Measurements from ENCODE around the gene ITGA11. TPM values are rescaled to one million over a fixed set of nuclear protein-coding genes. Genes with fewer than 3 reads are reported as not detected.

Gene ITGA11
- total RNA-seq, 3 donors from 2014 or later: 7.8 to 8.5 (median 7.9) TPM

DNA sequence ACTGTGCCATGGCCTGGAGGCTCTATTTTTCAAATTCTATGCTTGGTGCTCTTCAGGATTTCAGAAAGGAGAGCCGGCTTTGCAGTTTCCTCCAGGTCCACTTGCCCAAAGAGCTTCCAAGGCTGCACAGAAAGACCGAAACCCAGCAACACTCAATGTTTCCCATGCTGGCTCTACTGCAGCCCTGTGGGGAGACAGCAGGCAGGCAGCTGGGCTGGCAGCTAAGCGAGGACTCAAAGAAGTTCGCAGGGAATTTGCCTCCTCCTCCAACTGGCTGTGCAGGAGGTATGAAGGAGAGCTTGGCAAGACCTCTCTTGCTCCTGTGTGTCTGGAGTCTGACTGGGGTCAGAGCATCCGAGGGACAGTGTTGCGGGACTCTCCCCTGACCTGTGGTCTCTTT, 17.4 kb upstream of the ITGA11 start:
- TF ChIP-seq, protein P1, sequence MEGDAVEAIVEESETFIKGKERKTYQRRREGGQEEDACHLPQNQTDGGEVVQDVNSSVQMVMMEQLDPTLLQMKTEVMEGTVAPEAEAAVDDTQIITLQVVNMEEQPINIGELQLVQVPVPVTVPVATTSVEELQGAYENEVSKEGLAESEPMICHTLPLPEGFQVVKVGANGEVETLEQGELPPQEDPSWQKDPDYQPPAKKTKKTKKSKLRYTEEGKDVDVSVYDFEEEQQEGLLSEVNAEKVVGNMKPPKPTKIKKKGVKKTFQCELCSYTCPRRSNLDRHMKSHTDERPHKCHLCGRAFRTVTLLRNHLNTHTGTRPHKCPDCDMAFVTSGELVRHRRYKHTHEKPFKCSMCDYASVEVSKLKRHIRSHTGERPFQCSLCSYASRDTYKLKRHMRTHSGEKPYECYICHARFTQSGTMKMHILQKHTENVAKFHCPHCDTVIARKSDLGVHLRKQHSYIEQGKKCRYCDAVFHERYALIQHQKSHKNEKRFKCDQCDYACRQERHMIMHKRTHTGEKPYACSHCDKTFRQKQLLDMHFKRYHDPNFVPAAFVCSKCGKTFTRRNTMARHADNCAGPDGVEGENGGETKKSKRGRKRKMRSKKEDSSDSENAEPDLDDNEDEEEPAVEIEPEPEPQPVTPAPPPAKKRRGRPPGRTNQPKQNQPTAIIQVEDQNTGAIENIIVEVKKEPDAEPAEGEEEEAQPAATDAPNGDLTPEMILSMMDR (IDR thresholded peaks at IDR 0.05): no peak
- no peak for TF ChIP-seq POLR2A (IDR thresholded peaks at IDR 0.05)
- no peak for TF ChIP-seq POLR2AphosphoS5 (IDR thresholded peaks at IDR 0.05)
- Histone ChIP-seq H3K27me3 (peaks cover 0 to 5% of the 10 kb centered on the region in 2 donors), H3K9me3 (no peaks in the 10 kb centered on the region), H3K36me3 (no peaks in the 10 kb centered on the region), H3K27ac (no peak overlapping the region), H3K4me3 (no peak overlapping the region), H3K4me1 (no peaks in the 10 kb centered on the region)
- intact Hi-C loops (cut with DNase I; ENCODE audit: low total_unique reads): no loop called here
- no peak for DNase-seq (ENCODE audit: low spot score in 2 of 2)

DNA sequence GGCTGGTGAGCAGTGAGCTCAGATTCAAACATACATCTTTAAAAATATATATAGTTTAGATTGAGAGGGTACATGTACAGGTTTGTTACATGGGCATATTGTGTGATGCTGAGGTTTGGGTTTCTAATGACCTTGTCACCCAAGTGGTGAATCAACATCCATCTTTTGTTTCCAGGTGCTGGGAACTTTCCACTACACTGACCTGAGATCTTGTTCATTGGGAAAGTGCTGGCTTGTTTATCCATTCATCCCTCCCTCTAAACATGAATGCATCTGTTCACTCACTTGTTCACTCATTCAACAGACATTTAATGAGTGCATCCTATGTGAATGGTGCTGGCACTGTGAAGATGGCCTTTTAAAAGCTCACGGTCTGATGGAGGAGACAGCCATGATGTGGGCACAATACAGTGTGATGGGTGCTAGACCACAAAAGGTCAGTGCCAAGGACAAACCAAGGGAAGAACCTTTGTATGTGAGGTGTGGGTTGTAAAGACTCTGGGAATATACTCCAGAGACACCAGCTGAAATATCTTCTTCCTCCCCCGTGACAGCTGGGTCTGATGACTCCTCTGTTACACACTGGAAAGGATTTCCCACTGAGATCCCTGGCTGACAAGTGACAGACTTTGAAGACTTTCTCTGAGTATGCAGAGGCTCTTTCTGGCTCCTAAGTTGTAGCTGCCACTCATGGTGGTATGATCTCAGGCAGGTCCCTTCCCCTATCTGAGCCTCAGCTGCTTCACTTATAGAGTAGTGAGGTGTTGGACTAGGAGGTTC, 16.2 kb upstream of the ITGA11 start:
- TF ChIP-seq POLR2A (IDR thresholded peaks at IDR 0.05) (no peak), POLR2AphosphoS5 (IDR thresholded peaks at IDR 0.05) (no peak)
- TF ChIP-seq, protein P1 (IDR thresholded peaks at IDR 0.05): no peak
- DNase-seq (ENCODE audit: low spot score in 2 of 2): no peak
- intact Hi-C loops (cut with DNase I; ENCODE audit: low total_unique reads): no loop called here
- no peaks in the 10 kb centered on the region for H3K36me3 ChIP-seq
- no peak overlapping the region for H3K27ac ChIP-seq
- H3K27me3 ChIP-seq: peaks cover 0 to 5% of the 10 kb centered on the region in 2 donors
- no peaks in the 10 kb centered on the region for H3K4me1 ChIP-seq
- no peak overlapping the region for H3K4me3 ChIP-seq
- H3K9me3 ChIP-seq: no peaks in the 10 kb centered on the region

DNA sequence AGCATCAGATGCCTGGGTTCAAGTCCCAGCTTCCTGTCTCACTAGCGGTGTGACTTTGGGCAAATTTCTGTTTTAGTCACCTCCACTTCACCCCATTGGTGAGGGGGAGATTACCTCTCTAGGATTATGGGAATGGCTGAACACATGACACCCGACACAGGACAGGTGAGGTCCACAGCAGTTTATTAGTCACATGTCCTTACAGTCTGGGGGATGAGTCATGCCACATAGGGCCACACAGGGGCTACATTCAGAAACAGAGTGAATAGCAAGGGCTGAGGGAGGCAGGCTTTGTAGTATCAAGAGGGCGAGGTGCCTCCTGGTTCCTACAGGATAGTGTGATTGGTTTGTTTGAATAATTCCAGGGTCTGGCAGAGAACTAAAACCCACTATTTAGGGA, 15.2 kb upstream of the ITGA11 start:
- intact Hi-C loops (cut with DNase I; ENCODE audit: low total_unique reads): no loop called here
- Histone ChIP-seq H3K27ac (no peak overlapping the region), H3K4me3 (no peak overlapping the region), H3K36me3 (no peaks in the 10 kb centered on the region), H3K9me3 (no peaks in the 10 kb centered on the region), H3K4me1 (no peaks in the 10 kb centered on the region), H3K27me3 (peaks cover 0 to 5% of the 10 kb centered on the region in 2 donors)
- TF ChIP-seq POLR2AphosphoS5 (IDR thresholded peaks at IDR 0.05) (no peak), POLR2A (IDR thresholded peaks at IDR 0.05) (no peak)
- TF ChIP-seq, protein P1 (IDR thresholded peaks at IDR 0.05): no peak
- DNase-seq (ENCODE audit: low spot score in 2 of 2): no peak

DNA sequence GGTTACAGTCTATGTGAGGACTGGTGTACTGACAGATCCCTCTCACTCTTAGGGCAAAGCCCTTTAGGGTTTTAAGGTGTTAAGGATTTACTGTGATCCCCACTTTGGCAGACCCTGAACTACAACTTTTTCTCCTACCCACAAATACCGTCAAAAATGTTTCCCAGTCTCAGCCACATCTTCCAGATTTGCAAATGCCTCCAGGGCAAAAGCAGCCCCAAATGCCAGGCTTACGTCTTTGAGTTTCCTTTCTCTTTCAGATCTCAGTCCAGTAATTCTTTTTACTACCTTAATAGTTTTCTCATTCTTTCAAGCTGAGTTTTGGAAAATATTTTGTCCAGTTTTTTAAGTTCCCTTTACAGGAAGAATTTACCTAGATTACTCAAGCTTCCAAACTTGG, 13.4 kb upstream of the ITGA11 start:
- H3K36me3 ChIP-seq: no peaks in the 10 kb centered on the region
- no peaks in the 10 kb centered on the region for H3K4me1 ChIP-seq
- H3K4me3 ChIP-seq: no peak overlapping the region
- intact Hi-C loops (cut with DNase I; ENCODE audit: low total_unique reads): no loop called here
- no peak overlapping the region for H3K27ac ChIP-seq
- peaks cover 0 to 5% of the 10 kb centered on the region in 2 donors for H3K27me3 ChIP-seq
- no peaks in the 10 kb centered on the region for H3K9me3 ChIP-seq
- DNase-seq (ENCODE audit: low spot score in 2 of 2): no peak
- TF ChIP-seq, protein P1 (IDR thresholded peaks at IDR 0.05): no peak
- TF ChIP-seq POLR2A (IDR thresholded peaks at IDR 0.05): no peak
- TF ChIP-seq POLR2AphosphoS5 (IDR thresholded peaks at IDR 0.05): no peak

DNA sequence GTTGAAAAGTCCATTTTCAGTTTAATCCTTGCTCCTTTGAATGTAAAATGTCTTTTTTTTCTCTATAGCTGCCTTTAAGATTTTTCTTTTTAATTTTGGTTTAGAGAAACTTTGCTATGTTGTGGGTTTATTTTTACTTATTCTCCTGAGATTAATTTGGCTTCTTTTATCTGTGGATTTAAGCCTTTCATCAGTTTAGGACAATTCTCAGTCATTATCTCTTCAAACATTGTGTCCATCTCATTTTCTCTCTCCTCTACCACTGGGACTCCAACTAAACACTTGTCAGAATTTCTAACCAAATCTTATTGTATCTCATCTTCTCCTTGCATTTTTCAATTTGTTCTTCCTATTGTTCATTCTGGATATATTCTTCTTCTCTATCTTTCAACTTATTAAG, 12.4 kb upstream of the ITGA11 start:
- no peaks in the 10 kb centered on the region for H3K9me3 ChIP-seq
- H3K27ac ChIP-seq: no peak overlapping the region
- H3K27me3 ChIP-seq: peaks cover 0 to 5% of the 10 kb centered on the region in 2 donors
- no peak for TF ChIP-seq POLR2AphosphoS5 (IDR thresholded peaks at IDR 0.05)
- TF ChIP-seq, protein P1 (IDR thresholded peaks at IDR 0.05): no peak
- TF ChIP-seq POLR2A (IDR thresholded peaks at IDR 0.05): no peak
- H3K4me3 ChIP-seq: no peak overlapping the region
- intact Hi-C loops (cut with DNase I; ENCODE audit: low total_unique reads): no loop called here
- H3K36me3 ChIP-seq: no peaks in the 10 kb centered on the region
- no peak for DNase-seq (ENCODE audit: low spot score in 2 of 2)
- no peaks in the 10 kb centered on the region for H3K4me1 ChIP-seq

Measured in breast epithelium (tissue), 4 donors.